ENCODE measurements around the gene TBX15.

DNA sequence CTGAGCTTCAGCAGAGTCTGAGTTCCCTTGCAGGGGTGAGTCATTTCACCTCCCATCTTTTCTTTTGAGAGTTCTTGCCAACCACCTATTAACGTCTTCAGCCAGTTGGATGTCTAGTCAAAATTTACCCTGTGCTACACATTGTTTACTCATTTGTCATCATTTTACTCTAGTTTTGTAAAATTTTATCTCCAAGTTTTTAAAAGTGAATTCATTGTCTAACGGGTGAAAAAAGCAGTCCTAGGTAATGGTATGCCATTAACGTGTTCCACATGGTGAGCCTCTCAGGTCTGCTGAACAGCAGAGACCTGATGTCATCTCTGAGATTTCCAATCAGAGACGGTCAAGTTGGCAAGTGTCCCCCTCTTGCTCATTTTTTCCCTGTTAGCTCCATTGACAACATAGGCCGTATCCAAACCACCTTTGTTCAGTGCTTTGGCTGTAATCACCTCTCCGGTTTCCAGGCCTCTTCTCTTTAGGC, 85.4 kb downstream of the TBX15 start:
- TF ChIP-seq ZNF274 (IDR thresholded peaks at IDR 0.05; ENCODE audit: low read depth, low read length) (no peak), YY1 (IDR thresholded peaks at IDR 0.05; ENCODE audit: insufficient read depth, insufficient read length) (no peak), SUZ12 (IDR thresholded peaks at IDR 0.05; ENCODE audit: extremely low read depth, insufficient read depth, insufficient read length) (no peak)

Measured in NT2/D1 (cell line).